IMR-90 (cell line): ENCODE results near the gene HPSE2.

ENCODE experiments used
- CEBPB ChIP-seq: IDR thresholded peaks from 2 replicates; pipeline ENCODE4 v1.6.1; 2012; ENCODE audit warnings: low read depth, low read length, improper control_type of control experiment
- MAFK ChIP-seq: IDR thresholded peaks from 2 replicates; pipeline ENCODE4 v1.6.1; 2012; ENCODE audit warnings: low read depth, low read length, improper control_type of control experiment
- POLR2A ChIP-seq: IDR thresholded peaks from 2 replicates; pipeline ENCODE4 v1.6.1; 2012; ENCODE audit warnings: mild to moderate bottlenecking, low read depth, low read length
- RFX5 ChIP-seq: IDR thresholded peaks from 2 replicates; pipeline ENCODE4 v1.8.0; 2012; ENCODE audit warnings: low read depth, mild to moderate bottlenecking, low read length, moderate library complexity
- SMC3 ChIP-seq: fragments of 150-350 bp; IDR thresholded peaks from 2 replicates; pipeline ENCODE4 v1.6.1; 2016; ENCODE audit warnings: low read depth, mild to moderate bottlenecking, antibody characterized with exemption, low read length, moderate library complexity
- TF ChIP-seq, protein P1 (sequence below): fragments of 150-350 bp; IDR thresholded peaks from 2 replicates; pipeline ENCODE4 v1.6.1; 2017; ENCODE audit warnings: mild to moderate bottlenecking, antibody characterized with exemption, low read length, low read depth
- TF ChIP-seq, protein P2 (sequence below): conservative IDR thresholded peaks from 2 replicates; pipeline ENCODE4 v1.5.1; 2012; ENCODE audit warnings: mild to moderate bottlenecking, low read depth, low read length, improper control_type of control experiment
- TF ChIP-seq, protein P3 (sequence below): fragments of 150-350 bp; IDR thresholded peaks from 2 replicates; pipeline ENCODE4 v1.6.1; 2016; ENCODE audit warnings: low read depth, mild to moderate bottlenecking, low read length, moderate library complexity, borderline replicate concordance

DNA sequence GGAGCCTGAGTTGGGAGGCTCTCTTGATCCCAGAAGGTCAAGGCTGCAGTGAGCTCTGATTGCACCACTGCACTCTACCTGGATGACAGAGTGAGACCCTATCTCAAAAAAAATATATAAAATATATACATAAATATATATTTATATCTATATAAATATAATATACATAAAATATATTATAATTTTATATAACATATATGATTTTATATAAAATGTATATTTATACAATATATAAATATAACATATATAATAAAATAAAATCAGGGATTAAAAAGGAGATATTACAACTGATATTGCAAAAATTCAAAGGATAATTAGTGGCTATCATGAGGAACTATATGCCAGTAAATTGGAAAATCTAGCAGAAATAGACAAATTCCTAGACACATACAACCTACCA is 435.4 kb downstream of the HPSE2 start:
- no peak for TF ChIP-seq RFX5
- TF ChIP-seq, protein P1, sequence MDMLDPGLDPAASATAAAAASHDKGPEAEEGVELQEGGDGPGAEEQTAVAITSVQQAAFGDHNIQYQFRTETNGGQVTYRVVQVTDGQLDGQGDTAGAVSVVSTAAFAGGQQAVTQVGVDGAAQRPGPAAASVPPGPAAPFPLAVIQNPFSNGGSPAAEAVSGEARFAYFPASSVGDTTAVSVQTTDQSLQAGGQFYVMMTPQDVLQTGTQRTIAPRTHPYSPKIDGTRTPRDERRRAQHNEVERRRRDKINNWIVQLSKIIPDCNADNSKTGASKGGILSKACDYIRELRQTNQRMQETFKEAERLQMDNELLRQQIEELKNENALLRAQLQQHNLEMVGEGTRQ = no peak
- TF ChIP-seq, protein P2, sequence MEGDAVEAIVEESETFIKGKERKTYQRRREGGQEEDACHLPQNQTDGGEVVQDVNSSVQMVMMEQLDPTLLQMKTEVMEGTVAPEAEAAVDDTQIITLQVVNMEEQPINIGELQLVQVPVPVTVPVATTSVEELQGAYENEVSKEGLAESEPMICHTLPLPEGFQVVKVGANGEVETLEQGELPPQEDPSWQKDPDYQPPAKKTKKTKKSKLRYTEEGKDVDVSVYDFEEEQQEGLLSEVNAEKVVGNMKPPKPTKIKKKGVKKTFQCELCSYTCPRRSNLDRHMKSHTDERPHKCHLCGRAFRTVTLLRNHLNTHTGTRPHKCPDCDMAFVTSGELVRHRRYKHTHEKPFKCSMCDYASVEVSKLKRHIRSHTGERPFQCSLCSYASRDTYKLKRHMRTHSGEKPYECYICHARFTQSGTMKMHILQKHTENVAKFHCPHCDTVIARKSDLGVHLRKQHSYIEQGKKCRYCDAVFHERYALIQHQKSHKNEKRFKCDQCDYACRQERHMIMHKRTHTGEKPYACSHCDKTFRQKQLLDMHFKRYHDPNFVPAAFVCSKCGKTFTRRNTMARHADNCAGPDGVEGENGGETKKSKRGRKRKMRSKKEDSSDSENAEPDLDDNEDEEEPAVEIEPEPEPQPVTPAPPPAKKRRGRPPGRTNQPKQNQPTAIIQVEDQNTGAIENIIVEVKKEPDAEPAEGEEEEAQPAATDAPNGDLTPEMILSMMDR = no peak
- TF ChIP-seq CEBPB = no peak
- no peak for TF ChIP-seq POLR2A
- no peak for TF ChIP-seq MAFK
- TF ChIP-seq, protein P3, sequence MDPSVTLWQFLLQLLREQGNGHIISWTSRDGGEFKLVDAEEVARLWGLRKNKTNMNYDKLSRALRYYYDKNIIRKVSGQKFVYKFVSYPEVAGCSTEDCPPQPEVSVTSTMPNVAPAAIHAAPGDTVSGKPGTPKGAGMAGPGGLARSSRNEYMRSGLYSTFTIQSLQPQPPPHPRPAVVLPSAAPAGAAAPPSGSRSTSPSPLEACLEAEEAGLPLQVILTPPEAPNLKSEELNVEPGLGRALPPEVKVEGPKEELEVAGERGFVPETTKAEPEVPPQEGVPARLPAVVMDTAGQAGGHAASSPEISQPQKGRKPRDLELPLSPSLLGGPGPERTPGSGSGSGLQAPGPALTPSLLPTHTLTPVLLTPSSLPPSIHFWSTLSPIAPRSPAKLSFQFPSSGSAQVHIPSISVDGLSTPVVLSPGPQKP = no peak
- TF ChIP-seq SMC3 = no peak
